Skeletal muscle cell (primary cell): ENCODE results near the gene CYSTM1.

Source experiments
- DNase-seq: peaks from one replicate; pipeline ENCODE4 v3.0.0-alpha.2; 2010; ENCODE audit warnings: low read depth
- H3K4me3 ChIP-seq: 2 replicates; pipeline ENCODE4 v1.5.1; 2011; ENCODE audit warnings: low read depth, mild to moderate bottlenecking, control low read depth, low read length, moderate library complexity

Gene CYSTM1

GRCh38 chr5:140222416-140222815 is 47.4 kb downstream of the CYSTM1 start:
- DNase-seq, result no peak
- H3K4me3 ChIP-seq, result no peak overlapping the region

- no peak overlapping the region for H3K4me3 ChIP-seq
- no peak for DNase-seq
Measured at GRCh38 chr5:140223567-140223966, 48.6 kb downstream of the CYSTM1 start.

- H3K4me3 ChIP-seq, result no peak overlapping the region
- DNase-seq, result no peak
Measured at GRCh38 chr5:140224658-140225057, 49.7 kb downstream of the CYSTM1 start.

GRCh38 chr5:140225396-140225795 is 50.4 kb downstream of the CYSTM1 start:
- no peak overlapping the region for H3K4me3 ChIP-seq
- DNase-seq, result no peak

- DNase-seq, result no peak
- H3K4me3 ChIP-seq, result no peak overlapping the region
Measured at GRCh38 chr5:140227046-140227445, 52.1 kb downstream of the CYSTM1 start.

GRCh38 chr5:140228364-140228837 is 53.4 kb downstream of the CYSTM1 start:
- H3K4me3 ChIP-seq, result no peak overlapping the region
- no peak for DNase-seq

GRCh38 chr5:140230373-140230772 is 55.4 kb downstream of the CYSTM1 start:
- H3K4me3 ChIP-seq, result no peak overlapping the region
- DNase-seq, result no peak

- no peak overlapping the region for H3K4me3 ChIP-seq
- DNase-seq, result no peak
Measured at GRCh38 chr5:140232731-140233130, 57.7 kb downstream of the CYSTM1 start.

GRCh38 chr5:140234377-140234989 is 59.5 kb downstream of the CYSTM1 start:
- H3K4me3 ChIP-seq, result no peak overlapping the region
- DNase-seq, result no peak

- DNase-seq, result no peak
Measured at GRCh38 chr5:140235791-140236551, 61.0 kb downstream of the CYSTM1 start.

GRCh38 chr5:140236891-140237598 is 62.1 kb downstream of the CYSTM1 start:
- no peak for DNase-seq
- H3K4me3 ChIP-seq, result no peak overlapping the region

More at GRCh38 chr5:140235791-140236551, 61.0 kb downstream of the CYSTM1 start:
- H3K4me3 ChIP-seq, result no peak overlapping the region

- no peak for DNase-seq
- H3K4me3 ChIP-seq, result no peak overlapping the region
Measured at GRCh38 chr5:140238756-140239155, 63.8 kb downstream of the CYSTM1 start.

GRCh38 chr5:140239461-140239860 is 64.5 kb downstream of the CYSTM1 start:
- no peak overlapping the region for H3K4me3 ChIP-seq
- no peak for DNase-seq

- no peak overlapping the region for H3K4me3 ChIP-seq
- DNase-seq, result no peak
Measured at GRCh38 chr5:140239939-140240700, 65.1 kb downstream of the CYSTM1 start.

GRCh38 chr5:140240987-140241706 is 66.2 kb downstream of the CYSTM1 start:
- no peak overlapping the region for H3K4me3 ChIP-seq
- DNase-seq, result peak; percentile 72

GRCh38 chr5:140242099-140242498 is 67.1 kb downstream of the CYSTM1 start:
- no peak for DNase-seq
- no peak overlapping the region for H3K4me3 ChIP-seq

GRCh38 chr5:140242890-140243585 is 68.0 kb downstream of the CYSTM1 start:
- DNase-seq, result no peak
- H3K4me3 ChIP-seq, result no peak overlapping the region

GRCh38 chr5:140243706-140244250 is 68.8 kb downstream of the CYSTM1 start:
- no peak overlapping the region for H3K4me3 ChIP-seq
- no peak for DNase-seq
